ENCODE data around the gene SERAC1. TPM values are rescaled to one million over a fixed set of nuclear protein-coding genes. Genes with fewer than 3 reads are reported as not detected.

Gene SERAC1
- total RNA-seq, 6 donors from 2014 or later, result 3.2 to 11.4 (median 6.1) TPM

GRCh38 chr6:158068156-158068892, 99.7 kb downstream of the SERAC1 start:
- no peak for ATAC-seq (ENCODE audit: low FRiP score in 2 of 2)

GRCh38 chr6:158067436-158068015, 100.5 kb downstream of the SERAC1 start:
- Histone ChIP-seq H3K9me3 (no peaks in the 10 kb centered on the region), H3K4me1 (peaks cover 13 to 20% (median 14%) of the 10 kb centered on the region in 4 donors), H3K27me3 (no peaks in the 10 kb centered on the region), H3K36me3 (peaks cover 0 to 11% (median 4%) of the 10 kb centered on the region in 4 donors), H3K27ac (no peak overlapping the region), H3K4me3 (no peak overlapping the region)
- WGBS, 2 donors, result 90 to 96% methylated on average over 3 to 10 of the region's 10 CpGs
- ATAC-seq (ENCODE audit: low FRiP score in 2 of 2) (no peak), DNase-seq (no peak)
- no peak for TF ChIP-seq POLR2AphosphoS5 (IDR thresholded peaks at IDR 0.05)
- TF ChIP-seq EP300 (IDR thresholded peaks at IDR 0.05), result no peak
- TF ChIP-seq CTCF (IDR thresholded peaks at IDR 0.05), result no peak
- no peak for TF ChIP-seq POLR2A (IDR thresholded peaks at IDR 0.05)

More at GRCh38 chr6:158068156-158068892, 99.7 kb downstream of the SERAC1 start:
- no peak for TF ChIP-seq CTCF (IDR thresholded peaks at IDR 0.05)
- no peak for TF ChIP-seq POLR2A (IDR thresholded peaks at IDR 0.05)
- TF ChIP-seq POLR2AphosphoS5 (IDR thresholded peaks at IDR 0.05), result no peak
- no peak for TF ChIP-seq EP300 (IDR thresholded peaks at IDR 0.05)
- no peak overlapping the region for H3K4me3 ChIP-seq
- H3K4me1 ChIP-seq, result peaks cover 13 to 20% (median 14%) of the 10 kb centered on the region in 4 donors
- WGBS, 2 donors, result 74 to 84% methylated on average over 9 to 10 of the region's 10 CpGs
- H3K27ac ChIP-seq, result peak overlapping the region in 3 of 4 donors; percentile 12 to 24 (median 17)
- no peaks in the 10 kb centered on the region for H3K27me3 ChIP-seq
- peaks cover 0 to 11% (median 4%) of the 10 kb centered on the region in 4 donors for H3K36me3 ChIP-seq
- H3K9me3 ChIP-seq, result no peaks in the 10 kb centered on the region
- no peak for DNase-seq

GRCh38 chr6:158066136-158066781, 101.8 kb downstream of the SERAC1 start:
- no peaks in the 10 kb centered on the region for H3K9me3 ChIP-seq
- H3K27ac ChIP-seq, result no peak overlapping the region
- ATAC-seq (ENCODE audit: low FRiP score in 2 of 2), result no peak
- peaks cover 11 to 15% (median 14%) of the 10 kb centered on the region in 4 donors for H3K4me1 ChIP-seq
- TF ChIP-seq EP300 (IDR thresholded peaks at IDR 0.05), result no peak
- no peak for TF ChIP-seq CTCF (IDR thresholded peaks at IDR 0.05)
- no peak for TF ChIP-seq POLR2AphosphoS5 (IDR thresholded peaks at IDR 0.05)
- no peak for TF ChIP-seq POLR2A (IDR thresholded peaks at IDR 0.05)
- no peak overlapping the region for H3K4me3 ChIP-seq
- no peaks in the 10 kb centered on the region for H3K27me3 ChIP-seq
- DNase-seq, result no peak
- 92 to 94% methylated on average over 22 to 23 of the region's 23 CpGs for WGBS, 2 donors
- H3K36me3 ChIP-seq, result peaks cover 0 to 7% (median 3%) of the 10 kb centered on the region in 4 donors

- no peak overlapping the region for H3K27ac ChIP-seq
- no peaks in the 10 kb centered on the region for H3K27me3 ChIP-seq
- H3K4me1 ChIP-seq, result peaks cover 25 to 30% (median 28%) of the 10 kb centered on the region in 4 donors
- ATAC-seq (ENCODE audit: low FRiP score in 2 of 2) (no peak), DNase-seq (no peak)
- H3K4me3 ChIP-seq, result no peak overlapping the region
- WGBS, 2 donors, result 88 to 100% methylated on average over 12 to 23 of the region's 24 CpGs
- TF ChIP-seq POLR2AphosphoS5 (IDR thresholded peaks at IDR 0.05) (no peak), EP300 (IDR thresholded peaks at IDR 0.05) (no peak), CTCF (IDR thresholded peaks at IDR 0.05) (no peak), POLR2A (IDR thresholded peaks at IDR 0.05) (no peak)
- H3K36me3 ChIP-seq, result peaks cover 0 to 4% (median 2%) of the 10 kb centered on the region in 4 donors
- H3K9me3 ChIP-seq, result no peaks in the 10 kb centered on the region
Measured at GRCh38 chr6:158064725-158065251, 103.3 kb downstream of the SERAC1 start.
